Fibroblast of peridontal ligament (primary cell): ENCODE measurements around the gene SH3BP1.

ENCODE experiments used
- DNase-seq: peaks from one replicate; pipeline ENCODE4 v3.0.0-alpha.2; 2010; ENCODE audit errors: extremely low read depth

The SH3BP1 gene

GRCh38 chr22:37616201-37617083 is 23.0 kb upstream of the SH3BP1 start:
- no peak for DNase-seq

GRCh38 chr22:37617431-37617830 is 22.0 kb upstream of the SH3BP1 start:
- DNase-seq: no peak

GRCh38 chr22:37618072-37618656 is 21.3 kb upstream of the SH3BP1 start:
- DNase-seq: no peak

- DNase-seq: no peak
Observed at GRCh38 chr22:37618674-37619073, 20.8 kb upstream of the SH3BP1 start.

GRCh38 chr22:37619991-37620390 is 19.5 kb upstream of the SH3BP1 start:
- DNase-seq: no peak

GRCh38 chr22:37621352-37621860 is 18.1 kb upstream of the SH3BP1 start:
- DNase-seq: no peak

GRCh38 chr22:37623075-37624016 is 16.1 kb upstream of the SH3BP1 start:
- peak; percentile 52 for DNase-seq

- no peak for DNase-seq
Observed at GRCh38 chr22:37624017-37624365, 15.5 kb upstream of the SH3BP1 start.

GRCh38 chr22:37624876-37625275 is 14.6 kb upstream of the SH3BP1 start:
- DNase-seq: no peak

GRCh38 chr22:37625737-37626136 is 13.7 kb upstream of the SH3BP1 start:
- DNase-seq: no peak

GRCh38 chr22:37626144-37626543 is 13.3 kb upstream of the SH3BP1 start:
- peak; percentile 61 for DNase-seq

- DNase-seq: no peak
Observed at GRCh38 chr22:37626556-37627075, 12.9 kb upstream of the SH3BP1 start.

GRCh38 chr22:37627121-37627520 is 12.3 kb upstream of the SH3BP1 start:
- DNase-seq: peak; percentile 20

- DNase-seq: no peak
Observed at GRCh38 chr22:37627545-37627944, 11.9 kb upstream of the SH3BP1 start.

GRCh38 chr22:37628830-37629229 is 10.6 kb upstream of the SH3BP1 start:
- DNase-seq: no peak

- DNase-seq: no peak
Observed at GRCh38 chr22:37629928-37630327, 9.5 kb upstream of the SH3BP1 start.

GRCh38 chr22:37630839-37631435 is 8.5 kb upstream of the SH3BP1 start:
- DNase-seq: no peak

GRCh38 chr22:37631448-37632173 is 7.9 kb upstream of the SH3BP1 start:
- no peak for DNase-seq

GRCh38 chr22:37632174-37633088 is 7.0 kb upstream of the SH3BP1 start:
- DNase-seq: no peak
